ENCODE results near the gene HDGFL2.

GRCh38 chr19:4503825-4504170, 31.7 kb downstream of the HDGFL2 start:
- TF ChIP-seq RFX5 (IDR thresholded peaks at IDR 0.05; ENCODE audit: borderline replicate concordance, low read depth, low read length) = no peak
- no peak for TF ChIP-seq SP1 (IDR thresholded peaks at IDR 0.05; ENCODE audit: low read depth, low read length)
- TF ChIP-seq SIN3A (conservative IDR thresholded peaks at IDR 0.05 in 1 of 2, IDR thresholded peaks at IDR 0.05 in 1 of 2; ENCODE audit: low read depth in 1 of 2, low read length in 2 of 2) = no peak
- TF ChIP-seq POLR2AphosphoS5 (IDR thresholded peaks at IDR 0.05; ENCODE audit: low read depth, low read length) = no peak
- TF ChIP-seq BCL11A (IDR thresholded peaks at IDR 0.05; ENCODE audit: low read depth in 2 of 2, low read length in 2 of 2) = no peak
- TF ChIP-seq CTCF (IDR thresholded peaks at IDR 0.05; ENCODE audit: control extremely low read depth in 1 of 3, insufficient read depth in 1 of 3, low read depth in 1 of 3, low read length in 3 of 3) = no peak
- TF ChIP-seq NANOG (IDR thresholded peaks at IDR 0.05; ENCODE audit: insufficient read depth, low read depth, low read length, poor library complexity, severe bottlenecking) = no peak
- TF ChIP-seq YY1 (IDR thresholded peaks at IDR 0.05; ENCODE audit: low read depth, low read length) = no peak
- no peak for TF ChIP-seq CEBPB (IDR thresholded peaks at IDR 0.05; ENCODE audit: low read depth, low read length)
